ENCODE data around the gene FLNB.

FLNB gene

GRCh38 chr3:58218904-58219303 is 210.7 kb downstream of the FLNB start:
- no peak for DNase-seq
- no peaks in the 10 kb centered on the region for H3K27me3 ChIP-seq (replicated peaks)
- H3K27ac ChIP-seq: no peak overlapping the region
- in situ Hi-C loops (cut with HindIII; ENCODE audit: low pct_ligation_motif_present, low sequenced_read_pairs): no loop called here
- no peak for TF ChIP-seq CTCF (IDR thresholded peaks at IDR 0.05; ENCODE audit: low read depth, low read length, missing control alignments)
- H3K36me3 ChIP-seq (replicated peaks): no peaks in the 10 kb centered on the region
- H3K4me3 ChIP-seq (ENCODE audit: low read depth, low read length): no peak overlapping the region
